Natural killer cell treated with Interleukin-12 subunit alpha and Interleukin-12 subunit beta and Interleukin-15 and Interleukin-18, amount 100 ng/mL, for 72 hours (primary cell): Measurements from ENCODE around the gene PTER. TPM values are rescaled to one million over a fixed set of nuclear protein-coding genes. Genes with fewer than 3 reads are reported as not detected.

Experiments used
- ATAC-seq, 2 donors: fragments of 150-1000 bp; cut with Tn5 transposase in 1 of 2; sonication (Bioruptor Pico), chemical (Tn5 transposase) in 1 of 2; 2 replicates each; pipeline ENCODE4 v1.10.0; 2021
- DNase-seq: peaks from one replicate; pipeline ENCODE4 v3.0.0; 2022; ENCODE audit warnings: low spot score
- H3K27ac Mint-ChIP-seq, 2 donors: 1 replicate in 1 of 2; 2 replicates in 1 of 2; pipeline ENCODE4 v1.8.0; 2022; ENCODE audit warnings: mixed read lengths in 2 of 2, mild to moderate bottlenecking in 1 of 2, moderate library complexity in 1 of 2
- H3K27me3 Mint-ChIP-seq, 2 donors: 1 replicate in 1 of 2; 2 replicates in 1 of 2; pipeline ENCODE4 v1.8.0; 2022; ENCODE audit warnings: mixed read lengths in 2 of 2
- H3K36me3 Mint-ChIP-seq: one replicate; pipeline ENCODE4 v1.8.0; 2022; ENCODE audit warnings: mixed read lengths
- H3K4me1 Mint-ChIP-seq, 2 donors: 1 replicate in 1 of 2; 2 replicates in 1 of 2; pipeline ENCODE4 v1.8.0; 2022; ENCODE audit warnings: low read depth in 2 of 2, mixed read lengths in 2 of 2, mild to moderate bottlenecking in 1 of 2
- H3K4me3 Mint-ChIP-seq: one replicate; pipeline ENCODE4 v1.8.0; 2022; ENCODE audit warnings: mixed read lengths
- H3K9me3 Mint-ChIP-seq: 2 replicates; pipeline ENCODE4 v1.8.0; 2022; ENCODE audit warnings: mixed read lengths
- total RNA-seq, 2 donors: library from RNA; stranded (reverse); gene quantifications; one replicate each; pipeline ENCODE4 v1.2.3, GENCODE V29; 2022

The PTER gene
- total RNA-seq, 2 donors from 2014 or later: 15.9 to 18.5 TPM

DNA sequence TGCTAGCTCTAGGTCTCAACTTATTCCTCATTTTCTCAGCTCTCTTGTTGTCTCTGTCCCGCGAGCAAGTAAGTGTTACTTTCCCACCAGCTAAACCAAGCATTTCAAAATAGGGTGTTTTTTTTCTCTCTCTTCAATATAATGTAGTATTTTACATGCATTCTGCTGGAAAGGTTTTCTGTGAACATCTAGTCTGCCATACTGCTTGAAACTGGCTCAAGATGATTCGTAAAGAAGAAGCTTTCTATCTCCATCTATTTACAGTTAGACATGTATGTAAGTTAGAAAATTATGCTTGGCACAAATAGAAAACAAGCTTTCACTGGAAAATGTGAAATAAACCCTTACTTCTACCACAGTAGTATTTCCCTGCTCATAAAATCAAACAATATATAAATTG lies 53.7 kb downstream of the PTER start:
- H3K27ac Mint-ChIP-seq: no peak overlapping the region
- H3K9me3 Mint-ChIP-seq: no peaks in the 10 kb centered on the region
- peaks cover 5% of the 10 kb centered on the region for H3K36me3 Mint-ChIP-seq
- DNase-seq (no peak), ATAC-seq (no peak)
- H3K27me3 Mint-ChIP-seq: no peaks in the 10 kb centered on the region
- no peak overlapping the region for H3K4me3 Mint-ChIP-seq
- no peaks in the 10 kb centered on the region for H3K4me1 Mint-ChIP-seq

DNA sequence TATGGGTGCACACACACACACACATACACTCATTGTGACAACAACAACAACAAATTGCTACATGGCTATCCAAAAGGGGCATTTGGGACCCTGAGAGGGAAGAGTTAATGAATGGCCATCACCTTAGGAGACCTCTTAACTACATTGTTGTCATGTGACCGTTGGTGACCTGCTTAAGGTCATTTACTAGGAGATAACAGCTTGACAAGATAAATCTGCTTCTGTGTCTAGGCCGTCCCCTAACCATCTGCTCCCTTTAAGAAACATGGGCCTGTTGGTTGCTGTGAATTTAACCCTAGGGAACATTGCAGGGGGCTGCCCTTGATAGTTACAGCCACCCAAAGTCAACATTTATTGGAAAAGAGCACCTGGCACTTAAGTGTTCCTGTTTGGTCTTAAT lies 55.1 kb downstream of the PTER start:
- Mint-ChIP-seq H3K4me1 (no peaks in the 10 kb centered on the region), H3K27ac (no peak overlapping the region), H3K9me3 (no peaks in the 10 kb centered on the region), H3K4me3 (no peak overlapping the region), H3K27me3 (no peaks in the 10 kb centered on the region), H3K36me3 (peaks cover 4% of the 10 kb centered on the region)
- ATAC-seq: no peak
- no peak for DNase-seq

DNA sequence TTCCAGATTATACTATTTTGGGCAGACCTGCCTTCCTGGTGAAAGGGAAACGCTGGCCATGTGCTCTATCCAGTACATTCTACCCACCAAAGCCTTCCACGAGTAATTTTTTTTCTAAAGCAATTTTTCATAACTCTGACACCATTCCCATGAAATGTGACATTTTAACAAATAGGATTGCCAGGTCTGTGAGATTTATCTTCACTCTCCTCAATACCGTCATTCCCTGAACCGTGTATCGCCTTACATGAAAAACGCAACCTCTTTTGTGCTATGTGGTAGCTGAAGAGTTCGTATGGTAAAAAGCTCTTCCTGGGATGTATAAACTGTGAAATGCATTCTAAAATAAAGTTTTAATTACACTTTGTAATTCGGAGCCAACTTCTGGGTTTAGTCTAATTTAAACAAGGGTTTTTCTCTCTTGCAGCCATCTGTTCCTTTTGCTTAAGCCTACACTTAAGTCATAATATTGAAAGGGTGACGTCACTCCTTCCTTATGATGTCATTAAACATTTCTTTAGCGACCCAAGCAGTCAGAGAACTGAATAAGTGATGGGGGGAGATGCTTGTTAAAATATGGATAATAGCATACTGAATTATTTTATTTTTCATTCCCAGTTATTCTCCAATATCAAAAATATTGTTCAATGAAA lies 57.2 kb downstream of the PTER start:
- H3K36me3 Mint-ChIP-seq: peaks cover 4% of the 10 kb centered on the region
- H3K4me1 Mint-ChIP-seq: peaks cover 5 to 7% of the 10 kb centered on the region in 2 donors
- ATAC-seq (no peak), DNase-seq (no peak)
- no peaks in the 10 kb centered on the region for H3K9me3 Mint-ChIP-seq
- H3K4me3 Mint-ChIP-seq: no peak overlapping the region
- no peak overlapping the region for H3K27ac Mint-ChIP-seq
- H3K27me3 Mint-ChIP-seq: no peaks in the 10 kb centered on the region

DNA sequence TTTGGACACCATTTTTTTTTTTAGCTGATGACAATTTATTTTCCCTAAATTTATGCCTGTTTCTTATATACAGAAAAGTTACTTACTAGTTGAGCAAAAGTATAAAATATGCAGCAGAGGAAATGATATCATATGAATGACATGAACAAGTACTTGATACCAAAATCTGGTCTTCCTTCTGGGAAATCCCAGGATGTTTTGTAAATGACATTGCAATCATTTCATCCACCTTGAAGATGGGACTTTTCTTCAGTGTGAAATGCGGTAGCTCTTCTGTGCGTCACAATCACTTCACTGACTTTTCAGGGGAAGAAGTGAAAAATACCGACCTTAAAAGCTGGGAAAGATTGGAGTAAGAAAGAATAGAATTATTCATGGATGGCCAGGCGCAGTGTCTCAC lies 61.1 kb downstream of the PTER start:
- Mint-ChIP-seq H3K36me3 (peaks cover 4% of the 10 kb centered on the region), H3K9me3 (no peaks in the 10 kb centered on the region), H3K27ac (peak overlapping the region in 1 of 2 donors; percentile 64), H3K27me3 (no peaks in the 10 kb centered on the region), H3K4me1 (peaks cover 5 to 7% of the 10 kb centered on the region in 2 donors), H3K4me3 (no peak overlapping the region)
- ATAC-seq (no peak), DNase-seq (no peak)

DNA sequence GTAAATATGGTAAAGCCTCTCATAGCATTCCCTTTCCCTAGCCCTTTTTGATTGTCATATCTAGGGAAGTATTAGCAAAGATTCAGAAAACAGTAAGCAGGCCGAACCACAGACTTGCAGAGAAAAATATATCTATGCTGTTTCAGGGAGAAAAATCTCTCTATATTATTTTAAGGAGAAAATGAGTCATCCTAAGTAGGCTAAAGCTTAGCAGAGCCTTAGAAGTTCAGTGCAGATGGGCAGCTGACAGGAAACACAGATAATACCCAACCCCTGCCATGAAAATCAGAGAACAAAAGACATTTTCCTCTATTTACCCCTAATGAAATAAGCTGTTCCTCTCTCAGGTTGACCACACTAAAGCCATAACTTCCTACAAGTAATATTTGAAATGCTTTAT lies 68.4 kb downstream of the PTER start:
- Mint-ChIP-seq H3K27ac (no peak overlapping the region), H3K9me3 (no peaks in the 10 kb centered on the region), H3K36me3 (no peaks in the 10 kb centered on the region), H3K4me3 (no peak overlapping the region), H3K4me1 (peaks cover 0 to 4% of the 10 kb centered on the region in 2 donors), H3K27me3 (no peaks in the 10 kb centered on the region)
- DNase-seq (no peak), ATAC-seq (no peak)

DNA sequence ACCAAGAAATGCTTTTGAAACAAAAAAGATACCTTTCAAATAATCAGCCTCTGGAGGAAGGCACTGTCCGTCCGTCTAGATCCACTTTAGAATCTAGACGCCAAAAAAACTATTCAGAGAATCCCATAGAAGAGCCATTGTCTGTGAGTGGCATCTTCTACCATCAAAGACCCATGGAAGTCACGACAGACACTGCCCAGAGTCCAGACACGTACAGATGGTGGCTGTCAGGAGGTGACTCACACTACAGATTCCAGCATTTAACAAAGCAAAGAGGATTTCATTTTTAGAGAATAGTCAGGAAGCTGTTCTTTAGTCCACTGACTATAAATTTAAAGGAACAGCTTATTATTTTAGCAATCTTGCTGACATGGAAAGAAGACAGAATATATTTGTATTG lies 73.2 kb downstream of the PTER start:
- Mint-ChIP-seq H3K9me3 (no peaks in the 10 kb centered on the region), H3K4me3 (no peak overlapping the region), H3K36me3 (peaks cover 6% of the 10 kb centered on the region), H3K27me3 (no peaks in the 10 kb centered on the region), H3K27ac (no peak overlapping the region), H3K4me1 (no peaks in the 10 kb centered on the region)
- ATAC-seq (no peak), DNase-seq (no peak)

DNA sequence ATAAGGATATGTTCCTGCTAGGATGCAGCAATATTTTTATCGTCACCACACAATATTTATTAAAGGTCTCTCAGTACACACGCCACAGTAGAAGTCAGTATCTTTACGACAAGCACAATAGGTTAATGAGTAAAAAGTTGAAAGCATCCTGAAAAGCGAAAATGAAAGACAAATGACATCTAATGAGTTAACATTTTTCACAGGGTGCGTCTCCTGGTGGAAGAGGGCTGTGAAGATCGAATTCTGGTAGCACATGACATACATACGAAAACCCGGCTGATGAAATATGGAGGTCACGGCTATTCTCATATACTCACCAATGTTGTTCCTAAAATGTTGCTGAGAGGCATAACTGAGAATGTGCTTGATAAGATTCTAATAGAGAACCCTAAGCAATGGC lies 74.0 kb downstream of the PTER start:
- ATAC-seq (no peak), DNase-seq (no peak)
- Mint-ChIP-seq H3K4me1 (no peaks in the 10 kb centered on the region), H3K27ac (no peak overlapping the region), H3K9me3 (no peaks in the 10 kb centered on the region), H3K36me3 (peaks cover 6% of the 10 kb centered on the region), H3K4me3 (no peak overlapping the region), H3K27me3 (no peaks in the 10 kb centered on the region)

DNA sequence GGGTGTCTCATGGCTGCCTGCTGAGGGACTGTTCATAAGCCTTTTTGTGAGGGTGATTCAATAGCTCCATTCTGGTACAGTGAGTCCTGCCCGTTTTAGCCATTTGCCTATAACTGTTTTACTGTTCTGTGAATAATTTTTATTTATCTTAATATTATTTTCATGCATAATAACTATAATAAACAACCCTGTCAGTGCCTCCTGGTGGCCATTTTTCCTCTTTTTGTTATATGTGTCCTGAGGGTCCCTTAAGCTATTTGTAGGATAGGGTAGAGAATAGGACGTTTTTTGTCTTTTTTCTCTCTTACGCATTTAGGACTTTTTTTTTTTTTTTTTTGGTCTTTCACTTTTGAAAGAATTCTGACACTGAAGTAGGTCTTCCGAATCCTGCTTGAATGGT lies 82.0 kb downstream of the PTER start:
- Mint-ChIP-seq H3K27me3 (peaks cover 19 to 23% of the 10 kb centered on the region in 2 donors), H3K27ac (no peak overlapping the region), H3K4me3 (no peak overlapping the region), H3K9me3 (no peaks in the 10 kb centered on the region), H3K36me3 (no peaks in the 10 kb centered on the region), H3K4me1 (peaks cover 5 to 12% of the 10 kb centered on the region in 2 donors)
- no peak for ATAC-seq
- no peak for DNase-seq

DNA sequence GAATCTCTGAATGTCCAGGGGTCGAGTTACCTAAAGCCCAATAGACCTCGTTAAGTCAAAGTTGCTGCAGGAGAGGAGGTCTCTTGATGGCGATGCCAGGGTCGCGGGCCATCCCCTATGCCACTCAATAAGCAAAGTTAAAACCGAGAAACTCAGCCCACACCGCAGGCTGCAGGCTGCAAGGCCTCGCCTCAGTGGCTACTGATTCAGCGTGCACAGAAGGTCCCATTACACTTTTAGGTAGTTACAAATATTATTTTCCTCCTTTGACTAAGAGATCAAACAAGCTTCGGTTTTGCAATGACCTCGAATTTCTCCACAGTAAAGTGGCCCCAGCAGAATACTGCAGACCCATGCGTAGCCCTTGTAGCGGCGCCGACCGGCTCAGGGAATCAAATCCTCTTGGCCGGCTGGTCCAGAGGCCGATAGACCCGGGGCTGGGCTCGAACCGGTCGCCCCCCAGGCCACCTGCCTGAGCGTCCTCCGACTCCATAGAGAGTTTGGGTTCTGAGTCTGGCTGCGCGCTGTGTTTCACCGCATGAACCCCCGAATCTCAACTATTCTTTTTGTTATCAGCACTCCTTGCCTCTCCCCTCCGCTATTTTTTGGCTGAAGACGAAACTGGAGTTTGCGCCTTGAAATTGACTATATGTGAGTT lies 82.6 kb downstream of the PTER start:
- Mint-ChIP-seq H3K27me3 (peaks cover 21 to 23% of the 10 kb centered on the region in 2 donors), H3K4me3 (peak overlapping the region; percentile 60), H3K9me3 (no peaks in the 10 kb centered on the region), H3K27ac (no peak overlapping the region), H3K4me1 (peaks cover 5 to 12% of the 10 kb centered on the region in 2 donors), H3K36me3 (no peaks in the 10 kb centered on the region)
- ATAC-seq (no peak), DNase-seq (no peak)

DNA sequence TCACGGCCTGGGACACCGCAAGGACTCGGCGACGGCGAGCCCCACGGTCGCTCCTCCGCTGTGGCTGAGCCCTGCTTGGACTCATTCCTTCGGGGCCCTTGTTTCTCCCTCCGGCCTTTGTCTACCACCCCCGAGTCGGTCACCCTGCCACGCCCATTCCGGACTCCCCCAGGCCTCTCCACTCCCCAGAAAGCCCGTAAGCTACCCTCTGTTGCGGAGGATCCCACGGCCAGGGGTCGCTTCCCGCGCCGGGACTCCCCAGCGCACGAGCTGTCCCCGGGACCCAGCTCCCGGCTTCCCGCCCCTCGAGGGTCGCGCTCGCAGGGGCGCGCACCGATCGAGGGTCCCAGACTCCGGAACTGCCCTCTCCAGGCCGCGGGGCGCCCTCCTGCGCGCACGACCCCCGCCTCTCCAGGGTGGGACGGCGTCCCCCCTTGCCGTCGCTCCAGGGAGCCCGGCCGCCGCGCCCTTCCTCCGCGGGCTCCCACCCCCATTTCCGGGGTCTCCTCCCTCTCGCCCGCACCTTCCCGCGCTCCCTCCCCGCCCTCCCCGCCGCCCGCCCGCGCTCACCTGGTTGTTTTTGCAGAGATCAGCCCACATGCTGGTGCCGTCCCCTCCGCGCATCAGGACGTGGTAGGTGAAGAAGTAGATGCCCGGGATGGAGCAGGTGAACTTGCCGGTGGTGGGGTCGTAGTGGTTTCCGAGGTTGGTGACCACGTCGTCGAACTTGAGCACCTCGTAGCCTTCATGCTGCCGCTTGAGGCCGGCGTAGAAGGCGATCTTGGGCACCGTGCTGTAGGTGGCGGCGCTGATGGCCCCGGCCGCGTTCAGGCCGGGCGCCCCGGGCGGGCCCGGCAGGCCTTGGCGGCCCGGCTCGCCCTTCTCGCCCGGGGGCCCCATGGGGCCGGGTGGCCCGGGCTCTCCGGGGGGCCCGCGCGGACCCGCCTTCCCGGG lies 83.4 kb downstream of the PTER start:
- no peak for DNase-seq
- Mint-ChIP-seq H3K27me3 (peaks cover 24 to 29% of the 10 kb centered on the region in 2 donors), H3K27ac (no peak overlapping the region), H3K4me1 (peaks cover 5 to 12% of the 10 kb centered on the region in 2 donors), H3K4me3 (peak overlapping the region; percentile 69), H3K36me3 (no peaks in the 10 kb centered on the region), H3K9me3 (no peaks in the 10 kb centered on the region)
- ATAC-seq: peak; percentile 50 to 69

DNA sequence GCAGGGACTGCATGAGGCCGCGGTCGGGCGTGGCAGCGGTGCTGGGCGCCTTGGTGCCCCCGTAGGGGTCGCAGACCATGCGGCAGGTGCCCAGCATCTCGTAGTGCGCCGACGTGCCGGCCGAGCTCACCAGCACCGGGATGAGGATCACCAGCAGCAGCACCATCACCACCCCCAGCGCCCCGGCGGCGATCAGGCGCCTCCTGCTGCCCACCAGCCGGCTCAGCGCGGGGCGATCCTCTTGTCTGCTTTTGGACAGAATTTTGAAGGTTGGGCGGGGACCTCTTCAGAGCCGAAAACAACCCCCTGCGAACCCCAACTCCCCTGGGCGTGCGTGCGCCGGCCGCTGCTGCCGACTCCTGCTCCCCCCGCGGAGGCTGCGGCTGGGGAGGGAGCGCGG lies 84.1 kb downstream of the PTER start:
- peaks cover 24 to 29% of the 10 kb centered on the region in 2 donors for H3K27me3 Mint-ChIP-seq
- H3K4me3 Mint-ChIP-seq: peak overlapping the region; percentile 93
- H3K4me1 Mint-ChIP-seq: peaks cover 5 to 12% of the 10 kb centered on the region in 2 donors
- DNase-seq: no peak
- no peaks in the 10 kb centered on the region for H3K9me3 Mint-ChIP-seq
- ATAC-seq: peak; percentile 70 to 80
- H3K36me3 Mint-ChIP-seq: no peaks in the 10 kb centered on the region
- H3K27ac Mint-ChIP-seq: no peak overlapping the region

DNA sequence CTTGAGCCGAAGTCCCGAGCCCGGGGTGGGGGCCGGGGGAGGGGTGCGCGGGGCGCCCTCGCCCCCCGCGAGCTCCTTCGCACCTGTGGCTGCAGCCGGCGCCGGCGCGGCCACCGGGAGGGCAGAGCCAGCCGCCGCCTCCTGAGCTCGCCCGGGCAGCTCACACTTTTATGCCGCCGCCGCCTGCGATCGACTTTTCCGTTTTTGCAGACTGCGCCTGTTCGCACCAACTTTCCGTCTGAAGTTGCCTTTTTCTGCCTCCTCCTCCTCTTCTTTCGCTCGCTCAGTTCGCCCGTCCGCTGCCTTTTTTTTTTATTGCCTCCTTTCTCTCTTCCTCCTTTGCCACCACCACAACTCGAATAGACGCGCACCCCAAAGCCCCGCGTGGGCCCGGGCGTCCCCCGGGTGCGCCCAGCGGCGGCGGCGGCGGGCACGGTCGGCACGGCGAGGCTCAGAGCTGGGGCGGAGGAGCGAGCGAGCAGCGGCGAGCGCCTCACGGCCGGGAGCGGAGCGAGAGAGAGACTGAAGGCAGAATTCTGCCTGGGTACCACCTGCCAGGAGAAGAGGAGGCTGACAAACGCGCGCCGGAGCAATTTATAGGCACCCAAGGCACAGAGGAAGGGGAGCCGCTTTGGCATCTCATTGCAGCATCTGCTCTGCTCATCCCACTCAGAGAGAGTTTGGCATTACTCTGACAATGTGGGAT lies 84.7 kb downstream of the PTER start, which contains the start of gene C1QL3:
Gene C1QL3, minus strand, starts transcription at position 569 of the 706 bp plus-strand sequence. CDS start 814 bp downstream, outside the sequence.
- ATAC-seq: peak; percentile 51 to 66
- Mint-ChIP-seq H3K27me3 (peaks cover 26 to 32% of the 10 kb centered on the region in 2 donors), H3K9me3 (no peaks in the 10 kb centered on the region), H3K36me3 (no peaks in the 10 kb centered on the region), H3K27ac (no peak within 1 kb of the TSS), H3K4me1 (peaks cover 5 to 12% of the 10 kb centered on the region in 2 donors), H3K4me3 (peak within 1 kb of the TSS; percentile 93)
- no peak for DNase-seq

DNA sequence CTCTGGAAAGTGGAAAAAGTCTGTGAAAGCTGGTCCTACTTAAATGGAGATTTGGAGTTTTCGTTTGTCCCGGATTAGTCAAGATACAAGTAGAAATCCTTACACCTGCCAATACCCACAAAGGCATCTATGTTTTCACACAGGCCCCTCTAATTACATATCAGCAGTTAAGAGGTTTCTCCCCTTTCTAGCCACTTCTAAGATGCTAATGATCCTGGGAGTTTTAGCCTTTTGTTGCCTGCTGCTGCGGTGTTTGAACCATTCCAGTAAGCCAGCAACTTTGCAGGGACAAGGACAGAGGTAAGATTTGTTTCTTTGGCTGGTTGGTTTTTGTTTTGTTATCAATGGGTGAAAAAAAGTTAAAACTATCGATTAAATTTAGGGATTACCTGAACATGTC lies 90.6 kb downstream of the PTER start:
- Mint-ChIP-seq H3K36me3 (peaks cover 9% of the 10 kb centered on the region), H3K27me3 (peaks cover 46 to 62% of the 10 kb centered on the region in 2 donors), H3K27ac (no peak overlapping the region), H3K9me3 (no peaks in the 10 kb centered on the region), H3K4me3 (no peak overlapping the region), H3K4me1 (peaks cover 11 to 13% of the 10 kb centered on the region in 2 donors)
- DNase-seq: no peak
- no peak for ATAC-seq
